A673 (cell line): ENCODE data around the gene USP26.

ENCODE experiments used
- EZH2 ChIP-seq: fragments of 200-600 bp; sonication (generic); IDR thresholded peaks from 2 replicates; pipeline ENCODE4 v1.6.1; 2017; ENCODE audit warnings: borderline replicate concordance, low read depth, mild to moderate bottlenecking, mixed read lengths, antibody characterized with exemption, low read length; ENCODE audit not compliant: poor library complexity, severe bottlenecking
- TF ChIP-seq, protein P1 (sequence below): fragments of 300-800, 200-600 bp; sonication (generic); conservative IDR thresholded peaks from 2 replicates; pipeline ENCODE4 v1.5.1; 2017; ENCODE audit warnings: low read depth, mild to moderate bottlenecking, antibody characterized with exemption, low read length, moderate library complexity, mixed read lengths

DNA sequence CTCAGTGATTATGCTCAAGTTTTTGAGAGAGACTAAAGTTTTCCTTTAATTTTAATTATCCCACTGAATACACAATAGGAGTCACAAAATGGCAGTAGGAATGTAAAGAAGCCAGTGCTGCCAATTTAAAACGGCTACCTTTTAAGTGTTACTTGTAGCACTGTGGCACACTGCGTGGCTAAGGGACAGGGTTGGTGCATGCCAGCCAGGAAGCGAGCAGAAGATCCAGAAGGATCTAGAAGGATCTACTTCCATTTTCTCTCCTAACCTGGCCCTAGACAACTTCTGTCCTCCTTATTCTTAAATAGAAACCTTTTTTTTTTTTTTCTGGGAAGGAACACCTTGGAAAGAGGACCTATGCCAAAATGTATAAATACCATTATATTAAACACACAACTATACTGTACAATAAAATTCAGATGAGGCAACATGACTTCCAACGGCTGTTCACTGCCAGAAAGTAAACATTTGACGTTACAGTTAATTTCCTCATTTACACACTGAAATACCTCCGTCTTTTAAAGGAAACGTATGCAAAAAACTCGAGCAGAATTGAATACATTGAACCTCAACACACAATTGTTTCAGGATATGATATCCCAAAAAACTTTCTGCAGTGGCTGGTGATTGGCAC lies 2.7 kb downstream of the USP26 start:
- TF ChIP-seq, protein P1, sequence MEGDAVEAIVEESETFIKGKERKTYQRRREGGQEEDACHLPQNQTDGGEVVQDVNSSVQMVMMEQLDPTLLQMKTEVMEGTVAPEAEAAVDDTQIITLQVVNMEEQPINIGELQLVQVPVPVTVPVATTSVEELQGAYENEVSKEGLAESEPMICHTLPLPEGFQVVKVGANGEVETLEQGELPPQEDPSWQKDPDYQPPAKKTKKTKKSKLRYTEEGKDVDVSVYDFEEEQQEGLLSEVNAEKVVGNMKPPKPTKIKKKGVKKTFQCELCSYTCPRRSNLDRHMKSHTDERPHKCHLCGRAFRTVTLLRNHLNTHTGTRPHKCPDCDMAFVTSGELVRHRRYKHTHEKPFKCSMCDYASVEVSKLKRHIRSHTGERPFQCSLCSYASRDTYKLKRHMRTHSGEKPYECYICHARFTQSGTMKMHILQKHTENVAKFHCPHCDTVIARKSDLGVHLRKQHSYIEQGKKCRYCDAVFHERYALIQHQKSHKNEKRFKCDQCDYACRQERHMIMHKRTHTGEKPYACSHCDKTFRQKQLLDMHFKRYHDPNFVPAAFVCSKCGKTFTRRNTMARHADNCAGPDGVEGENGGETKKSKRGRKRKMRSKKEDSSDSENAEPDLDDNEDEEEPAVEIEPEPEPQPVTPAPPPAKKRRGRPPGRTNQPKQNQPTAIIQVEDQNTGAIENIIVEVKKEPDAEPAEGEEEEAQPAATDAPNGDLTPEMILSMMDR, result no peak
- no peak for TF ChIP-seq EZH2
